HCT116 (cell line): ENCODE measurements around the gene ZMYM1. TPM values are rescaled to one million over a fixed set of nuclear protein-coding genes. Genes with fewer than 3 reads are reported as not detected.
A peak's percentile ranks its signal among the peaks of the same experiment; 100 is the strongest.

Experiments used
- ATAC-seq: fragments of 200-7000 bp; cut with Tn5 transposase; 2 replicates; pipeline ENCODE4 v1.9.1; 2020; ENCODE audit warnings: mild to moderate bottlenecking, moderate library complexity
- BruUV-seq: library from RNA; stranded (reverse); fragments of 400-500 nt; replicated peaks from 2 replicates; lab custom pipeline; 2021; lab: Mats Ljungman, UMichigan
- CTCF ChIA-PET: fragments of 300-600 bp; sonication (Branson Sonifier 250); formaldehyde crosslinking; loops from one replicate; lab custom pipeline; 2021; ENCODE audit warnings: antibody characterized with exemption; lab: Charles Lee
- POLR2A ChIA-PET: fragments of 300-600, 350-600 bp; sonication (Branson Sonifier 250); formaldehyde crosslinking; loops from one replicate; lab custom pipeline; 2021; ENCODE audit warnings: antibody characterized with exemption; lab: Charles Lee
- RAD21 ChIA-PET, 2 experiments: fragments of 300-600 bp; sonication (Branson Sonifier 250); formaldehyde crosslinking; loops; one replicate each; lab custom pipeline; 2023; ENCODE audit warnings: low total read pairs in 2 of 2; ENCODE audit not compliant: uncharacterized antibody in 2 of 2, unreplicated experiment in 2 of 2, low non-redundant PET in 1 of 2; lab: Charles Lee
- DNase-seq: peaks from one replicate; pipeline ENCODE4 v3.0.0-alpha.2; 2010; ENCODE audit warnings: low read depth, low spot score
- H2AFZ ChIP-seq: fragments of 200-600 bp; shearing (Covaris generic), sonication (generic); 2 replicates; pipeline ENCODE4 v1.6.1; 2017; ENCODE audit warnings: low read depth, mixed run types, mixed read lengths, antibody characterized with exemption, low read length; ENCODE audit not compliant: poor library complexity, severe bottlenecking
- H3K27ac ChIP-seq: 2 replicates; pipeline ENCODE4 v1.5.1; 2012; ENCODE audit warnings: low read depth, low read length
- H3K27me3 ChIP-seq: fragments of 200-600 bp; sonication (generic); 2 replicates; pipeline ENCODE4 v1.6.1; 2016; ENCODE audit warnings: mixed run types, low read length, mixed read lengths; ENCODE audit not compliant: insufficient read depth
- H3K36me3 ChIP-seq, 2 experiments: fragments of 200-500 bp in 1 of 2; fragments of 200-600 bp in 1 of 2; sonication (Bioruptor generic) in 1 of 2; sonication (generic) in 1 of 2; 2 replicates each; pipeline versions ENCODE4 v1.5.1 to v1.6.1; 2014 to 2016; ENCODE audit warnings: low read length in 2 of 2, inconsistent platforms in 1 of 2, mixed read lengths in 1 of 2, mixed run types in 1 of 2; ENCODE audit not compliant: insufficient read depth in 2 of 2, control insufficient read depth in 1 of 2
- H3K4me1 ChIP-seq, 2 experiments: fragments of 200-600 bp in 1 of 2; sonication (generic) in 1 of 2; 2 replicates each; pipeline versions ENCODE4 v1.5.1 to v1.6.1; 2012 to 2017; ENCODE audit warnings: low read length in 2 of 2, inconsistent platforms in 1 of 2, mild to moderate bottlenecking in 1 of 2, mixed read lengths in 1 of 2, mixed run types in 1 of 2, moderate library complexity in 1 of 2; ENCODE audit not compliant: insufficient read depth in 2 of 2, control insufficient read depth in 1 of 2
- H3K4me2 ChIP-seq: fragments of 200-600 bp; sonication (generic); 2 replicates; pipeline ENCODE4 v1.6.1; 2017; ENCODE audit warnings: mixed run types, low read length, mixed read lengths
- H3K4me3 ChIP-seq, 2 experiments: fragments of 200-600 bp in 1 of 2; sonication (generic) in 1 of 2; replicated peaks in 1 of 2; 2 replicates each; pipeline ENCODE4 v1.5.1; 2011 to 2016; ENCODE audit warnings: low read length in 2 of 2, control low read depth in 1 of 2, low read depth in 1 of 2, mild to moderate bottlenecking in 1 of 2, mixed read lengths in 1 of 2, mixed run types in 1 of 2
- H3K79me2 ChIP-seq: fragments of 200-600 bp; sonication (generic); 2 replicates; pipeline ENCODE4 v1.6.1; 2017; ENCODE audit warnings: mild to moderate bottlenecking, mixed run types, low read length, moderate library complexity, mixed read lengths; ENCODE audit not compliant: insufficient read depth
- H3K9ac ChIP-seq: fragments of 200-600 bp; sonication (generic); 2 replicates; pipeline ENCODE4 v1.6.1; 2016; ENCODE audit warnings: low read length, mixed read lengths
- H3K9me2 ChIP-seq: fragments of 200-600 bp; sonication (generic), shearing (Covaris generic); 2 replicates; pipeline ENCODE4 v1.6.1; 2017; ENCODE audit warnings: mixed run types, mild to moderate bottlenecking, moderate library complexity; ENCODE audit not compliant: insufficient read depth
- H3K9me3 ChIP-seq, 2 experiments: fragments of 200-500 bp in 1 of 2; fragments of 200-600 bp in 1 of 2; sonication (Bioruptor generic) in 1 of 2; sonication (generic) in 1 of 2; 2 replicates each; pipeline ENCODE4 v1.6.1; 2014 to 2017; ENCODE audit warnings: low read length in 2 of 2, mixed read lengths in 2 of 2, inconsistent platforms in 1 of 2, low read depth in 1 of 2, mild to moderate bottlenecking in 1 of 2, mixed run types in 1 of 2, moderate library complexity in 1 of 2; ENCODE audit not compliant: control insufficient read depth in 1 of 2, insufficient read depth in 1 of 2
- H4K20me1 ChIP-seq: fragments of 200-600 bp; sonication (generic), shearing (Covaris generic); 2 replicates; pipeline ENCODE4 v1.6.1; 2017; ENCODE audit warnings: mixed run types, mild to moderate bottlenecking, moderate library complexity; ENCODE audit not compliant: insufficient read depth
- CEBPB ChIP-seq: IDR thresholded peaks from 2 replicates; pipeline ENCODE4 v1.6.1; 2012; ENCODE audit warnings: low read depth
- EGR1 ChIP-seq: IDR thresholded peaks from 2 replicates; pipeline ENCODE4 v1.6.1; 2012; ENCODE audit warnings: low read depth
- JUND ChIP-seq: IDR thresholded peaks from 2 replicates; pipeline ENCODE4 v1.6.1; 2012
- RAD21 ChIP-seq: IDR thresholded peaks from 2 replicates; pipeline ENCODE4 v1.6.1; 2012; ENCODE audit warnings: low read depth, mild to moderate bottlenecking
- TCF7L2 ChIP-seq: IDR thresholded peaks from 2 replicates; pipeline ENCODE4 v1.7.0; 2011; ENCODE audit warnings: borderline replicate concordance, inconsistent platforms; ENCODE audit not compliant: insufficient read depth, insufficient read length; ENCODE audit errors: extremely low read depth
- intact Hi-C: fragments of 100-400 bp; cut with micrococcal nuclease; formaldehyde crosslinking; loops from 2 replicates; pipeline ENCODE4 v1.10.0; 2022
- total RNA-seq: library from RNA; stranded (reverse); gene quantifications from one replicate; pipeline ENCODE4 v1.2.1, GENCODE V29; 2021; ENCODE audit not compliant: unreplicated experiment
- TF ChIP-seq, protein P1 (sequence below): IDR thresholded peaks from 2 replicates; pipeline ENCODE4 v1.6.1; 2012
- TF ChIP-seq, protein P2 (sequence below): IDR thresholded peaks from 2 replicates; pipeline ENCODE4 v1.6.1; 2011; ENCODE audit warnings: mild to moderate bottlenecking, low read length, moderate library complexity; ENCODE audit not compliant: insufficient replicate concordance; ENCODE audit errors: extremely low read depth
- TF ChIP-seq, protein P3 (sequence below), 3 experiments: fragments of 200-600 bp in 1 of 3; sonication (generic) in 1 of 3; IDR thresholded peaks in 2 of 3; conservative IDR thresholded peaks in 1 of 3; 2 replicates each; pipeline ENCODE4 v1.5.1; 2012 to 2017; ENCODE audit warnings: low read depth in 2 of 3, low read length in 2 of 3, antibody characterized with exemption in 1 of 3, borderline replicate concordance in 1 of 3, control low read depth in 1 of 3, mild to moderate bottlenecking in 1 of 3, mixed read lengths in 1 of 3, mixed run types in 1 of 3, moderate library complexity in 1 of 3; ENCODE audit not compliant: insufficient read depth in 1 of 3

The ZMYM1 gene
- total RNA-seq, 1 experiment from 2014 or later: 37.6 TPM

DNA sequence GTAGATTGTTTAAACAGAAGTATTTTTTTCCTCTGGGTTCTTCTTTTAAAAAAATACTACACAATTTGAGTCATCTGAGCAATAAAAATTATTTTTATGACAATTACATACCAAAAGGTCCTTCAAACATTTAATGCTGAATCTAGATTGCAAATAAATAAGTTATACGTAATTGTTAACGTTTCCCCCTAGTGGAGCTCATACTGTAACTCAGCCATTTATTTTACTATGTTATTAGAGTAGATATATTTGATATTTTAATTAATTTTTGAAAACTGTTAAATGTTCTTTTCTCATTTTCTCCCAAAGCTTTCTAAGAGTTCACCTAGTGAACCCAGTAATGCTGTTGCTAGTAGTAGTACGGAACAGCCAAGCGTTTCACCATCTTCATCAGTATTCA, 33.5 kb downstream of the ZMYM1 start:
- TF ChIP-seq CEBPB: no peak
- peak; percentile 31; the same call in 1 of the 2 replicates for TF ChIP-seq RAD21
- TF ChIP-seq, protein P1, sequence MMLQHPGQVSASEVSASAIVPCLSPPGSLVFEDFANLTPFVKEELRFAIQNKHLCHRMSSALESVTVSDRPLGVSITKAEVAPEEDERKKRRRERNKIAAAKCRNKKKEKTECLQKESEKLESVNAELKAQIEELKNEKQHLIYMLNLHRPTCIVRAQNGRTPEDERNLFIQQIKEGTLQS: no peak
- TF ChIP-seq, protein P2, sequence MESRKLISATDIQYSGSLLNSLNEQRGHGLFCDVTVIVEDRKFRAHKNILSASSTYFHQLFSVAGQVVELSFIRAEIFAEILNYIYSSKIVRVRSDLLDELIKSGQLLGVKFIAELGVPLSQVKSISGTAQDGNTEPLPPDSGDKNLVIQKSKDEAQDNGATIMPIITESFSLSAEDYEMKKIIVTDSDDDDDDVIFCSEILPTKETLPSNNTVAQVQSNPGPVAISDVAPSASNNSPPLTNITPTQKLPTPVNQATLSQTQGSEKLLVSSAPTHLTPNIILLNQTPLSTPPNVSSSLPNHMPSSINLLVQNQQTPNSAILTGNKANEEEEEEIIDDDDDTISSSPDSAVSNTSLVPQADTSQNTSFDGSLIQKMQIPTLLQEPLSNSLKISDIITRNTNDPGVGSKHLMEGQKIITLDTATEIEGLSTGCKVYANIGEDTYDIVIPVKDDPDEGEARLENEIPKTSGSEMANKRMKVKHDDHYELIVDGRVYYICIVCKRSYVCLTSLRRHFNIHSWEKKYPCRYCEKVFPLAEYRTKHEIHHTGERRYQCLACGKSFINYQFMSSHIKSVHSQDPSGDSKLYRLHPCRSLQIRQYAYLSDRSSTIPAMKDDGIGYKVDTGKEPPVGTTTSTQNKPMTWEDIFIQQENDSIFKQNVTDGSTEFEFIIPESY: no peak
- TF ChIP-seq, protein P3, sequence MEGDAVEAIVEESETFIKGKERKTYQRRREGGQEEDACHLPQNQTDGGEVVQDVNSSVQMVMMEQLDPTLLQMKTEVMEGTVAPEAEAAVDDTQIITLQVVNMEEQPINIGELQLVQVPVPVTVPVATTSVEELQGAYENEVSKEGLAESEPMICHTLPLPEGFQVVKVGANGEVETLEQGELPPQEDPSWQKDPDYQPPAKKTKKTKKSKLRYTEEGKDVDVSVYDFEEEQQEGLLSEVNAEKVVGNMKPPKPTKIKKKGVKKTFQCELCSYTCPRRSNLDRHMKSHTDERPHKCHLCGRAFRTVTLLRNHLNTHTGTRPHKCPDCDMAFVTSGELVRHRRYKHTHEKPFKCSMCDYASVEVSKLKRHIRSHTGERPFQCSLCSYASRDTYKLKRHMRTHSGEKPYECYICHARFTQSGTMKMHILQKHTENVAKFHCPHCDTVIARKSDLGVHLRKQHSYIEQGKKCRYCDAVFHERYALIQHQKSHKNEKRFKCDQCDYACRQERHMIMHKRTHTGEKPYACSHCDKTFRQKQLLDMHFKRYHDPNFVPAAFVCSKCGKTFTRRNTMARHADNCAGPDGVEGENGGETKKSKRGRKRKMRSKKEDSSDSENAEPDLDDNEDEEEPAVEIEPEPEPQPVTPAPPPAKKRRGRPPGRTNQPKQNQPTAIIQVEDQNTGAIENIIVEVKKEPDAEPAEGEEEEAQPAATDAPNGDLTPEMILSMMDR (IDR thresholded peaks at IDR 0.05 in 2 of 3, conservative IDR thresholded peaks at IDR 0.05 in 1 of 3; ENCODE audit: borderline replicate concordance in 1 of 3, insufficient read depth in 1 of 3, low read depth in 2 of 3, low read length in 2 of 3): peak; percentile 9 to 41 (median 23); a peak in 2 of 6 replicates
- TF ChIP-seq JUND: no peak
- no peak for TF ChIP-seq EGR1
- TF ChIP-seq TCF7L2: no peak
- intact Hi-C loops: no loop called here
- Histone ChIP-seq H3K4me2 (no peak overlapping the region), H2AFZ (no peak overlapping the region), H3K9me3 (no peaks in the 10 kb centered on the region), H4K20me1 (no peaks in the 10 kb centered on the region; the same call in 1 of the 2 replicates), H3K9me2 (no peaks in the 10 kb centered on the region), H3K9ac (no peak overlapping the region), H3K4me3 (no peak overlapping the region), H3K4me1 (no peaks in the 10 kb centered on the region), H3K27ac (no peak overlapping the region), H3K27me3 (no peaks in the 10 kb centered on the region), H3K36me3 (peaks cover 18 to 20% of the 10 kb centered on the region in 2 experiments), H3K79me2 (no peaks in the 10 kb centered on the region)
- ChIA-PET RAD21 (no interaction called here), CTCF (interaction anchor here (1.3 kb wide), 1 partner anchor 128 kb away, joined by 5 read pairs; no protein-coding TSS in a partner anchor), POLR2A (no interaction called here)
- no peak for ATAC-seq
- no TSS peak for BruUV-seq
- no peak for DNase-seq
